NCI-H345 (cell line): ENCODE results near the gene ZNRD2.
"Not testable (repeated sequence)": the region's sequence is repeated elsewhere in the genome, so short reads cannot be mapped to it uniquely, and the experiment has no call there.

Experiments used
- DNase-seq: peaks from one replicate; lab custom pipeline; 2025; lab: John Stamatoyannopoulos, UW

ZNRD2 gene

GRCh38 chr11:65555693-65556231 lies 14.5 kb upstream of the ZNRD2 start:
- DNase-seq: no peak

- no peak for DNase-seq
These were observed 13.6 kb upstream of the ZNRD2 start for GRCh38 chr11:65556470-65557279.

GRCh38 chr11:65557280-65558001 lies 12.8 kb upstream of the ZNRD2 start:
- DNase-seq: no peak

- DNase-seq: peak; percentile 66
These were observed 12.0 kb upstream of the ZNRD2 start, which contains the start of gene LTBP3 for GRCh38 chr11:65558002-65558929. Gene LTBP3 (minus strand): TSS chr11:65558359. CDS start chr11:65557959, 400 bp downstream.

GRCh38 chr11:65558930-65559509 lies 11.3 kb upstream of the ZNRD2 start:
- no peak for DNase-seq

- DNase-seq: no peak
These were observed 10.7 kb upstream of the ZNRD2 start for GRCh38 chr11:65559535-65559934.

- DNase-seq: peak; percentile 81
These were observed 10.2 kb upstream of the ZNRD2 start for GRCh38 chr11:65559951-65560537.

- no peak for DNase-seq
These were observed 9.5 kb upstream of the ZNRD2 start for GRCh38 chr11:65560555-65561418.

GRCh38 chr11:65562020-65562419 lies 8.3 kb upstream of the ZNRD2 start:
- no peak for DNase-seq

GRCh38 chr11:65562788-65563187 lies 7.5 kb upstream of the ZNRD2 start:
- DNase-seq: no peak

GRCh38 chr11:65563601-65564000 lies 6.7 kb upstream of the ZNRD2 start:
- no peak for DNase-seq

- not testable (repeated sequence) for DNase-seq
These were observed 5.3 kb upstream of the ZNRD2 start for GRCh38 chr11:65564879-65565559.

GRCh38 chr11:65565624-65566453 lies 4.4 kb upstream of the ZNRD2 start:
- no peak for DNase-seq

- DNase-seq: no peak
These were observed 909 bp upstream of the ZNRD2 start for GRCh38 chr11:65569164-65569972.

GRCh38 chr11:65571420-65571819 lies 1.1 kb downstream of the ZNRD2 start:
- DNase-seq: no peak

- DNase-seq: peak; percentile 42
These were observed 1.7 kb downstream of the ZNRD2 start for GRCh38 chr11:65571940-65572339.

GRCh38 chr11:65572356-65573051 lies 2.2 kb downstream of the ZNRD2 start, which contains the start of gene FAM89B:
Gene FAM89B (plus strand): TSS chr11:65572538. CDS start chr11:65572670, 132 bp downstream.
- peak; percentile 58 for DNase-seq
